Neuronal stem cell (in vitro differentiated cells): Measurements from ENCODE around the gene TRIM24.
A peak's percentile ranks its signal among the peaks of the same experiment; 100 is the strongest.
"Not testable (repeated sequence)": the region's sequence is repeated elsewhere in the genome, so short reads cannot be mapped to it uniquely, and the experiment has no call there.

ENCODE experiments used
- DNase-seq: peaks from one replicate; pipeline ENCODE4 v3.0.0-alpha.2; 2013; ENCODE audit warnings: low spot score
- H2AFZ ChIP-seq: one replicate; pipeline ENCODE4 v1.6.1; 2013; ENCODE audit warnings: mild to moderate bottlenecking, low read length, inconsistent platforms
- H2AK5ac ChIP-seq: 2 replicates; pipeline ENCODE4 v1.6.1; 2013; ENCODE audit warnings: low read depth, mild to moderate bottlenecking, inconsistent platforms, low read length, moderate library complexity, mixed read lengths
- H2BK120ac ChIP-seq: 2 replicates; pipeline ENCODE4 v1.6.1; 2013; ENCODE audit warnings: low read depth, mild to moderate bottlenecking, inconsistent platforms, low read length, moderate library complexity, mixed read lengths
- H2BK12ac ChIP-seq: one replicate; pipeline ENCODE4 v1.6.1; 2013; ENCODE audit warnings: low read length, inconsistent platforms
- H2BK15ac ChIP-seq: 2 replicates; pipeline ENCODE4 v1.6.1; 2013; ENCODE audit warnings: mild to moderate bottlenecking, low read length, inconsistent platforms, mixed read lengths
- H2BK5ac ChIP-seq: one replicate; pipeline ENCODE4 v1.6.1; 2013; ENCODE audit warnings: inconsistent platforms, mild to moderate bottlenecking, low read length, moderate library complexity
- H3K14ac ChIP-seq: one replicate; pipeline ENCODE4 v1.6.1; 2013; ENCODE audit warnings: low read length, inconsistent platforms
- H3K18ac ChIP-seq: 2 replicates; pipeline ENCODE4 v1.6.1; 2013; ENCODE audit warnings: low read length, inconsistent platforms
- H3K23ac ChIP-seq: 2 replicates; pipeline ENCODE4 v1.6.1; 2013; ENCODE audit warnings: low read depth, mild to moderate bottlenecking, mixed read lengths, low read length, inconsistent platforms; ENCODE audit not compliant: poor library complexity
- H3K27ac ChIP-seq: replicated peaks from 3 replicates; pipeline ENCODE4 v1.5.1; 2013; ENCODE audit warnings: low read length, inconsistent platforms
- H3K27me3 ChIP-seq, 3 experiments: 2 replicates each; pipeline ENCODE4 v1.6.1; 2013; ENCODE audit warnings: low read length in 3 of 3, mild to moderate bottlenecking in 2 of 3, inconsistent platforms in 1 of 3, low read depth in 1 of 3, mixed read lengths in 1 of 3, moderate library complexity in 1 of 3; ENCODE audit not compliant: control insufficient read depth in 3 of 3, insufficient read depth in 3 of 3
- H3K36me3 ChIP-seq, 2 donors: replicated peaks in 1 of 2; 2 replicates each; pipeline ENCODE4 v1.6.1; 2013; ENCODE audit warnings: low read length in 2 of 2; ENCODE audit not compliant: control insufficient read depth in 2 of 2, insufficient read depth in 2 of 2
- H3K4ac ChIP-seq: 2 replicates; pipeline ENCODE4 v1.6.1; 2013; ENCODE audit warnings: inconsistent platforms, mild to moderate bottlenecking, low read length, moderate library complexity
- H3K4me1 ChIP-seq, 2 donors: 1 replicate in 1 of 2; 2 replicates in 1 of 2; pipeline ENCODE4 v1.6.1; 2013; ENCODE audit warnings: low read length in 2 of 2, low read depth in 1 of 2; ENCODE audit not compliant: control insufficient read depth in 2 of 2, insufficient read depth in 1 of 2
- H3K4me2 ChIP-seq: one replicate; pipeline ENCODE4 v1.6.1; 2013; ENCODE audit warnings: mild to moderate bottlenecking, low read length, inconsistent platforms; ENCODE audit not compliant: insufficient read depth, poor library complexity, severe bottlenecking
- H3K4me3 ChIP-seq, 2 donors: 2 replicates each; pipeline ENCODE4 v1.5.1; 2013; ENCODE audit warnings: low read length in 2 of 2, mild to moderate bottlenecking in 2 of 2, inconsistent platforms in 1 of 2, moderate library complexity in 1 of 2
- H3K79me1 ChIP-seq: one replicate; pipeline ENCODE4 v1.6.1; 2013; ENCODE audit warnings: low read depth, mild to moderate bottlenecking, inconsistent platforms, low read length, moderate library complexity
- H3K9ac ChIP-seq: one replicate; pipeline ENCODE4 v1.6.1; 2013; ENCODE audit warnings: mild to moderate bottlenecking, low read depth, low read length, inconsistent platforms; ENCODE audit not compliant: poor library complexity
- H3K9me3 ChIP-seq, 2 donors: replicated peaks in 1 of 2; 2 replicates each; pipeline versions ENCODE3 to v1.6.1; 2013; ENCODE audit warnings: low read length in 2 of 2, mild to moderate bottlenecking in 2 of 2, inconsistent platforms in 1 of 2, low read depth in 1 of 2, mixed read lengths in 1 of 2, moderate library complexity in 1 of 2; ENCODE audit not compliant: control insufficient read depth in 2 of 2, insufficient read depth in 1 of 2
- H4K8ac ChIP-seq: one replicate; pipeline ENCODE4 v1.6.1; 2013; ENCODE audit warnings: low read depth, mild to moderate bottlenecking, inconsistent platforms, low read length, moderate library complexity
- H4K91ac ChIP-seq: one replicate; pipeline ENCODE4 v1.6.1; 2013; ENCODE audit warnings: low read length, low read depth, mild to moderate bottlenecking, inconsistent platforms; ENCODE audit not compliant: poor library complexity
- WGBS, 2 donors: extraction: QIAGEN DNeasy Blood & Tissue Kit; methylation state at CpG; one replicate each; pipeline ENCODE4 v1.1.7; 2013; ENCODE audit warnings: missing lambda C conversion rate in 2 of 2, mixed read lengths in 1 of 2; ENCODE audit not compliant: insufficient read length in 2 of 2, insufficient replicate concordance in 1 of 2; ENCODE audit errors: extremely low coverage in 2 of 2; 5-methylcytosine and 5-hydroxymethylcytosine counted together

The TRIM24 gene

GRCh38 chr7:138489139-138489538 lies 29.1 kb downstream of the TRIM24 start:
- no CpG with 5 or more reads among the region's 6 CpGs for WGBS, 2 donors
- not testable (repeated sequence) for H4K91ac ChIP-seq, H2BK120ac ChIP-seq, H3K79me1 ChIP-seq, H2BK12ac ChIP-seq, H3K27ac ChIP-seq, H2AK5ac ChIP-seq, H3K23ac ChIP-seq, H3K27me3 ChIP-seq, H4K8ac ChIP-seq, H3K4me1 ChIP-seq, H3K4ac ChIP-seq, H3K4me2 ChIP-seq, H3K4me3 ChIP-seq, H3K14ac ChIP-seq, H3K18ac ChIP-seq, H2AFZ ChIP-seq, H2BK5ac ChIP-seq, H2BK15ac ChIP-seq, H3K9ac ChIP-seq, DNase-seq
- Histone ChIP-seq H3K36me3 (peaks cover 0 to 43% of the 10 kb centered on the region in 2 donors), H3K9me3 (peaks cover 0 to 41% of the 10 kb centered on the region in 2 donors)

GRCh38 chr7:138491612-138492386 lies 31.7 kb downstream of the TRIM24 start:
- DNase-seq = no peak
- no peak overlapping the region for H3K4ac ChIP-seq
- no peak overlapping the region for H3K4me3 ChIP-seq
- no peak overlapping the region for H3K18ac ChIP-seq
- no peak overlapping the region for H3K23ac ChIP-seq
- peaks cover 1% of the 10 kb centered on the region for H3K79me1 ChIP-seq
- H3K27me3 ChIP-seq = no peaks in the 10 kb centered on the region
- H2BK15ac ChIP-seq = no peak overlapping the region
- no CpG with 5 or more reads among the region's 4 CpGs for WGBS, 2 donors
- H2BK12ac ChIP-seq = no peak overlapping the region
- peaks cover 0 to 30% of the 10 kb centered on the region in 2 donors for H3K9me3 ChIP-seq
- peaks cover 0 to 70% of the 10 kb centered on the region in 2 donors for H3K36me3 ChIP-seq
- no peak overlapping the region for H2BK5ac ChIP-seq
- H3K27ac ChIP-seq = no peak overlapping the region
- peaks cover 0 to 5% of the 10 kb centered on the region in 2 donors for H3K4me1 ChIP-seq
- H2AK5ac ChIP-seq = no peak overlapping the region
- no peak overlapping the region for H3K4me2 ChIP-seq
- no peak overlapping the region for H2BK120ac ChIP-seq
- H3K14ac ChIP-seq = no peak overlapping the region
- no peak overlapping the region for H3K9ac ChIP-seq
- H2AFZ ChIP-seq = no peak overlapping the region
- H4K8ac ChIP-seq = no peak overlapping the region
- H4K91ac ChIP-seq = no peak overlapping the region

- Histone ChIP-seq H3K27ac (no peak overlapping the region), H3K14ac (no peak overlapping the region)
- no CpG with 5 or more reads among the region's 4 CpGs for WGBS, 2 donors
These were observed 32.4 kb downstream of the TRIM24 start for GRCh38 chr7:138492423-138492822.

GRCh38 chr7:138493535-138493934 lies 33.5 kb downstream of the TRIM24 start:
- Histone ChIP-seq H4K8ac (no peak overlapping the region), H3K4me3 (no peak overlapping the region), H3K27ac (no peak overlapping the region), H3K9ac (no peak overlapping the region), H3K4ac (no peak overlapping the region), H2AK5ac (no peak overlapping the region), H2BK15ac (no peak overlapping the region), H2BK12ac (no peak overlapping the region), H2BK5ac (no peak overlapping the region), H3K9me3 (peaks cover 0 to 24% of the 10 kb centered on the region in 2 donors), H3K18ac (peak overlapping the region; percentile 71), H3K4me2 (no peak overlapping the region), H2AFZ (no peak overlapping the region), H3K36me3 (peaks cover 0 to 87% of the 10 kb centered on the region in 2 donors), H3K27me3 (no peaks in the 10 kb centered on the region), H3K14ac (no peak overlapping the region), H3K4me1 (peaks cover 0 to 5% of the 10 kb centered on the region in 2 donors), H4K91ac (no peak overlapping the region), H3K23ac (no peak overlapping the region), H3K79me1 (peaks cover 1% of the 10 kb centered on the region), H2BK120ac (no peak overlapping the region)
- no peak for DNase-seq
- no CpG with 5 or more reads among the region's 3 CpGs for WGBS, 2 donors

More at GRCh38 chr7:138492423-138492822, 32.4 kb downstream of the TRIM24 start:
- H3K27me3 ChIP-seq = no peaks in the 10 kb centered on the region
- H2BK12ac ChIP-seq = no peak overlapping the region
- H3K4ac ChIP-seq = no peak overlapping the region
- no peak overlapping the region for H2BK15ac ChIP-seq
- peaks cover 0 to 76% of the 10 kb centered on the region in 2 donors for H3K36me3 ChIP-seq
- no peak overlapping the region for H3K23ac ChIP-seq
- no peak overlapping the region for H2BK5ac ChIP-seq
- no peak overlapping the region for H2AK5ac ChIP-seq
- H3K4me1 ChIP-seq = peaks cover 0 to 5% of the 10 kb centered on the region in 2 donors
- no peak overlapping the region for H4K91ac ChIP-seq
- no peak overlapping the region for H2AFZ ChIP-seq
- no peak overlapping the region for H2BK120ac ChIP-seq
- H4K8ac ChIP-seq = no peak overlapping the region
- no peak overlapping the region for H3K4me3 ChIP-seq
- H3K79me1 ChIP-seq = peaks cover 1% of the 10 kb centered on the region
- no peak overlapping the region for H3K18ac ChIP-seq
- H3K9ac ChIP-seq = no peak overlapping the region
- H3K4me2 ChIP-seq = no peak overlapping the region
- DNase-seq = peak; percentile 1
- peaks cover 0 to 29% of the 10 kb centered on the region in 2 donors for H3K9me3 ChIP-seq
